GM12873 (cell line): ENCODE results near the gene PHF1.

Source experiments
- TF ChIP-seq, protein P1 (sequence below): IDR thresholded peaks from 2 replicates; pipeline ENCODE4 v1.5.1; 2012; ENCODE audit warnings: low read depth, mild to moderate bottlenecking, moderate library complexity, low read length, control low read depth; ENCODE audit not compliant: insufficient read depth; ENCODE audit errors: missing control alignments

The PHF1 gene

DNA sequence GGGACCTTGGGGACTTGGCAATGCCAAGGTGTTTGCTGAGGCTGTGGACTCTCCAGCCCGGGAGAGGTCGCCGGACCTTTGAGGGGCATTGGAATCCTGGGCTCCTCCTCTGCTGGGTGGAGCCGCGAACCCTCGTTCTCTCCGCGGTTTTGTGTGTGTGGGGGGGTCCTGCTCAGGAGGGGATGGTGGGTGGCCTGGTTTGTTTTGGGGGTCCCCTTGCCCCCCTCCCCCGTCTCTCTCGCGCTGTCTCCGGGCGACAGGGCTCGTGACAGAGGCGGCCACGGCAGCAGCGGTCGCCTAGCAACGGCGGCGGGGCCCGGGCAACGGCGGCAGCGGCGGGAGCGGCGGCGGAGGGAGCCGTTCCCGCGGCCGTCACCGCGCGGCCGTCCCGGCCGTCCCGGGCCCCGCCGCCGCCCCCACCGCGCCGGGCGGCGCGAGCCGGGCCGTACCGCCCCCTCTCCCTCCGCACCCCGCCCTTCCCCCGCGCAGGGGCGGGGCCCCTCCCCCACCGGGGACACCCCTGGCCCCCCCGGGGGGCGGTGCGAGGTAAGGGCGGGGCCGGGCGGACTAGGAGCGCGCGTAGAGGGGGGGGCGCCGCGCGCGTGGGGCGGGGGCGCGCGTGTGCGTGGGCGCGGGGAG, 16.9 kb downstream of the PHF1 start:
- TF ChIP-seq, protein P1, sequence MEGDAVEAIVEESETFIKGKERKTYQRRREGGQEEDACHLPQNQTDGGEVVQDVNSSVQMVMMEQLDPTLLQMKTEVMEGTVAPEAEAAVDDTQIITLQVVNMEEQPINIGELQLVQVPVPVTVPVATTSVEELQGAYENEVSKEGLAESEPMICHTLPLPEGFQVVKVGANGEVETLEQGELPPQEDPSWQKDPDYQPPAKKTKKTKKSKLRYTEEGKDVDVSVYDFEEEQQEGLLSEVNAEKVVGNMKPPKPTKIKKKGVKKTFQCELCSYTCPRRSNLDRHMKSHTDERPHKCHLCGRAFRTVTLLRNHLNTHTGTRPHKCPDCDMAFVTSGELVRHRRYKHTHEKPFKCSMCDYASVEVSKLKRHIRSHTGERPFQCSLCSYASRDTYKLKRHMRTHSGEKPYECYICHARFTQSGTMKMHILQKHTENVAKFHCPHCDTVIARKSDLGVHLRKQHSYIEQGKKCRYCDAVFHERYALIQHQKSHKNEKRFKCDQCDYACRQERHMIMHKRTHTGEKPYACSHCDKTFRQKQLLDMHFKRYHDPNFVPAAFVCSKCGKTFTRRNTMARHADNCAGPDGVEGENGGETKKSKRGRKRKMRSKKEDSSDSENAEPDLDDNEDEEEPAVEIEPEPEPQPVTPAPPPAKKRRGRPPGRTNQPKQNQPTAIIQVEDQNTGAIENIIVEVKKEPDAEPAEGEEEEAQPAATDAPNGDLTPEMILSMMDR, result no peak

DNA sequence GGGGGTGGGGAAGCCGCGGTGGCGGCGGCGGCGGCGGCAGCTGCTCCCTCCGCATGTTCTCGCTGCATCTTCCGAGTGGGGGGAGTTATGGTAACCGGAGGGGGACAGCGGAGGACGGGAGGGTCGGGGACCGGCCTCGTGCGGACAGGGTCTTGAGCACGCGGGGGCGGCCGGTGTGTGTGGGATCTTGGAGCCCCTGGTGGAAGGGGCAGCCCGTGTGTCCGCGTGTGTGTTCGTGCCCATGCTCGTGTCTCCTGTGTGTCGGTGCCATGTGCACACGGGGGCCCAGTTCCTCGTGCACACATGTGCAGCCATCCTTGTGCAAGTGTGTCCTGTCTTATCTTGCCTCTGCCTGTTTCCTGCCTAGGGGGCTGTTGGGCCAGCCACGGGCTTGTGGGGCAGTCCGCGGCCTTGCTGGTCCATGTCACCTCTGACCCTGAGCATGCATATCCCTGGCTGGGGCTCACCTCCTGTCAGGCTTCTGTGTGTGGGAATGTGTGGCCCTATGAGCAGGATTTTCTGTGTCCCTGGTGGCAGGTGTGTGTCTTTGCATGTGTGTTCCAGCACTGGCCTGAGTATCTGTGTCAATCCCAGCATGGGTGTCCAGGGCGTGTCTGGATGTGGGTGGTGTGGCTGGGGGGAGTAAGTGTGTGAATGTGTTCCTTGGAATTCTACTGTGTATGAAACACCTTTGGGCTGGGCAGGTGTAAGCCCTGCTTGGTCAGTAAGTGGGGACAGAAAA, 17.6 kb downstream of the PHF1 start:
- TF ChIP-seq, protein P1, result peak; percentile 67

DNA sequence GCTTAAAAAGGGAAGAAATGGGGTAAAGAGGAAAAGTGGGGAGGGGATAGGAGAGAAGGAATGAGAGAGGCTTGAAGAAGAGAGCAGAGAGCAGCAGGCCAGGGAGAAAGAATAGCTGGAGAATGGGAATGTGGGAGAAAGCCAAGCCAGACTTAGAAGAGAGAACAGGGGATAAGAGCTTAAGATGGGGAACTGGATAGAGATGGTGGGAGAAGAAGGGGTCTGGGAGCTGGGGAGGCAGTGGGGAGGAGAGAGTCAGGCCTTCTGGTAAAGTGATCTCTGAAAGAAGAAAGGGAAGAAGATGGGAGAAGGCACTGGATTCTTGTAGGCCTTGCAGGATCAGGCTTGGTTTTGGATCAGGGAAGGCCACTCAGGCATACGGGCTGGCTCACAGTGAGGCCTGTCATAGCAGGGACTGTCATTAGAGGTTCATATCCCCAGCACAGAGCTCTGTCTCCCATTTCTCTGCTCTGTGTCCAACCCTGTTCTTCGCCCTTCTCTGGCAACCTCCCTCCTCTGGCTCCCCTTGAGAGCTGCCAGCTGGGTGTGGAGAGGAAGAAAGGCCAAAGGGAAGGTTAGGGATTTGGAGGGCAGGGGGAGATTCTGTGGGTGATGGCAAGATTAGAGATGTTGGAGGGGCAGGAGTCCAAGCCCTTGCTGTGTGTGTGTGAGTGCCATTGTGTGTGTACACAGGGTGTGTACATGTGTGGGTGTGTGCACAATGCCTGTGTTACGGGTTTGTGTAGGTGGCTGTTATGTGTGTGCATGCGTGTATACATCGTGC, 18.3 kb downstream of the PHF1 start:
- TF ChIP-seq, protein P1, result peak; percentile 2

DNA sequence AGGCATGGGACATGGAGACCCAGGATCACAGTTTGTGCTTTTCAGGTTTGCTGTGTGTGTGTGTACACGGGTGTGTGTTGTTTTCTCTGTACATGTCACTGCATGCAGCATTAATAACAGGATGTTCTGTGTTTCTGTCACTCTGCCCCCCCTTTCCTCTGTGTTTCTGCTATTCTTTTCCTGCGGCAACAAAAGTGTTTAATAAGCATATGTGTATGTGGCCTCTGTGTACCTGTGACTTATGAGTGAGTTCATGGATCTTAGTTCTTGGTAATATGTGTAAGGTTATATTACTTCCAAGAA, 18.9 kb downstream of the PHF1 start:
- TF ChIP-seq, protein P1, result no peak

DNA sequence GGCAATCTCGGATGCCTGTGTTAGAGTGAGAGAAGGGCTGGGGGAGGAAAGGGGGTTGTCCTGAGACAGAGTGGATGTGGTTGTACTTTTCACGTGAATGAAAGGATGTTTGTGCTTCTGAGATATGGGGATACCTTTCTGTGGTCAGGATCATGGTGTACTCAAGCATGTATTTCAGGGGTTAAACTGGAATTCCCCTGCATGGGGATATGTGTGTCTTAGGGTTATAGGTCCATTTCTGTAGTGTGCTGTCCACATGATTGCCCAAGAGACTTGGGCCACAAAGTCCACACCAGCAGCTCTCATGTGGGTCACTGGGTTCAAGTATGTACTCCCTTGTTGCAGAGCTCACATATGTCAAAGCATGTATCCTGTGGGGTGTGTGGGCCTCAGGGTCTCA, 19.5 kb downstream of the PHF1 start:
- TF ChIP-seq, protein P1, result no peak

DNA sequence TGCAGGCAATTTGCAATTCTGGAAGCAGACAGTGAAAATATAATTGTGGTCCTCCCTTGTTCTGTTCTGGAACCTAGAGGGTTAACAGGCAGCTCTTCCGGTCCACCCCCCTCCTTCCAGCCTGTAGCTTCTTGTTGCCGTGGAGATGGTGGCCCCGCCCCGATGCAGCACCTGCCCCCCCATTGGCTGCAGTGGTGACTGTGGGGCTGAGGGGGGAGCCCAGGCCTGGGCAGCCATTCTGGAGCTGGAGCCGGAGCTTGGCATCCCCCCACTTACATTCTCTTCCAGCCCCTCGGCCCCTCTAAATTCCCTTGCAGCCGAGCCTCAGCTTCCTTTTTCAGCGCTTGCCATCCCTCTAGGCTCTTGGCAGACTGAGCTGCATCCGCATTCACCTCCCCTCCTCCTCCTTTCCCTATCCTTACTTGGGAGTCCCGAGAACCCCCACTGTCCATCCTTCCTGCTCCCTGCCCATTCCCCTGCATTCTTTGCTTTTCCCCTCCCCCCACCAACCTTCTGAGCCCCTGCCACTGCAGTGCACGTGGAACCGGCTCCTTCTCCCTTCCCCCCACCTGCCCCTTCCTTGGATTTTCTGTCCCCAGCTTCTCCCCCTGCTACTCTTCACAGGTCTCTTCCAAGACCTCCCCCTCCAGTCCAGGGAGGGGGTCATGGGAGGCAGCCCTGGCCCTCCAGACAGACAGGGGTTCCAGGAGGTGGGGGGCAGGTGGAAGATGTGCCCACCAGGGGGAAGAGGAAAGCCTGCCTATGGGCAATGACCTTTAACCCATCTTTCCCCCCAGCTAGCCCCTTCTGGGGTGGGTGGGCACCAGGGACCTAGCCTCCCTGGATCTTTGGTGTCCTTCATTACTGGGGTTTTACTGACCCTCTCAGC, 20.4 kb downstream of the PHF1 start:
- TF ChIP-seq, protein P1, result peak; percentile 4
